Esophagus squamous epithelium (tissue), 5 donors: ENCODE data around the gene HLF. TPM values are rescaled to one million over a fixed set of nuclear protein-coding genes. Genes with fewer than 3 reads are reported as not detected.

Experiments used
- DNase-seq: peaks from one replicate; lab custom pipeline; 2025; lab: John Stamatoyannopoulos, UW
- H3K27ac ChIP-seq, 4 donors: fragments of 200-600 bp; sonication (generic); one replicate each; pipeline ENCODE4 v1.5.1; 2016 to 2019; ENCODE audit warnings: mild to moderate bottlenecking in 1 of 4
- H3K27me3 ChIP-seq, 4 donors: fragments of 200-600 bp; sonication (generic); 1 replicate in 3 of 4; 2 replicates in 1 of 4; pipeline versions ENCODE4 v1.5.1 to v1.6.0; 2017 to 2021; ENCODE audit warnings: antibody characterized with exemption in 1 of 4
- H3K36me3 ChIP-seq, 3 donors: fragments of 200-600 bp; sonication (generic); one replicate each; pipeline ENCODE4 v1.5.1; 2016 to 2019
- H3K4me1 ChIP-seq, 3 donors: fragments of 200-600 bp; sonication (generic); one replicate each; pipeline ENCODE4 v1.5.1; 2017 to 2019
- H3K4me3 ChIP-seq, 4 donors: fragments of 200-600 bp; sonication (generic); 1 replicate in 3 of 4; 2 replicates in 1 of 4; pipeline ENCODE4 v1.5.1; 2016 to 2019; ENCODE audit warnings: mild to moderate bottlenecking in 2 of 4, moderate library complexity in 1 of 4
- H3K9me3 ChIP-seq, 3 donors: fragments of 200-600 bp; sonication (generic); one replicate each; pipeline ENCODE4 v1.5.1; 2016 to 2019
- CTCF ChIP-seq, 6 experiments: fragments of 450-650 bp in 4 of 6; fragments of 200-600 bp in 2 of 6; sonication (generic) in 2 of 6; IDR thresholded peaks; one replicate each; pipeline ENCODE4 v1.5.1; 2016 to 2019; ENCODE audit warnings: antibody characterized with exemption in 6 of 6, mild to moderate bottlenecking in 4 of 6, moderate library complexity in 4 of 6
- POLR2A ChIP-seq, 4 donors: fragments of 450-650 bp; IDR thresholded peaks; one replicate each; pipeline ENCODE4 v1.6.1; 2017; ENCODE audit warnings: antibody characterized with exemption in 4 of 4, mild to moderate bottlenecking in 4 of 4, moderate library complexity in 3 of 4
- WGBS, 2 donors: methylation state at CpG; one replicate each; pipeline ENCODE4 v1.1.5; 2018; 5-methylcytosine and 5-hydroxymethylcytosine counted together
- intact Hi-C: fragments of 100-400 bp; cut with DNase I; formaldehyde crosslinking; loops from one replicate; pipeline ENCODE4 v1.15.0; 2022
- total RNA-seq, 4 donors: library from RNA; depleted of rRNA; stranded (reverse); fragments of >200 nt; gene quantifications; one replicate each; pipeline ENCODE4 v1.1.0, GENCODE V29; 2016
- donor health status: DM: yes; HTN: yes; CAD: no.

The HLF gene
- total RNA-seq, 4 donors from 2014 or later = 7.7 to 55.1 (median 22.8) TPM

DNA sequence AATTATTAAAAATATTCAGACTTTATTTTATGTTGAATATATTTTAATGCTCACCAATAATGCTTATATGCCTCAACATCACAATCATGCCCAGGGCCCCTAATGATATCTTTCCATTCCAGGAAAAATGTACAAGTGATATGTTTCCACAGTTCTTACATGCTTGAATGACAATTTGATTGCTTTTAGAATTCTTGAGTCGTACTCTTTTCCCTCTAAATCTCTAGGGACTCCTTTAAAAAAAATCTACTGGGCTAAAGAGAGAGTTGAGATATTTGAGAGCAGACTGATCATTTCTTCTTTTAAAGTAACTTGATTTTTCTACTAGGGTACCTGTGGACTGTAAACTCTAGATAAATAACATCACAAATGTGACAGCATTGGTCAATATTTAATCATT is 18.2 kb upstream of the HLF start:
- WGBS, 2 donors = 45 to 58% methylated on average over 1 of the region's 1 CpG
- H3K4me1 ChIP-seq = no peaks in the 10 kb centered on the region
- no peak overlapping the region for H3K27ac ChIP-seq
- intact Hi-C loops = no loop called here
- no peaks in the 10 kb centered on the region for H3K36me3 ChIP-seq
- H3K9me3 ChIP-seq = no peaks in the 10 kb centered on the region
- no peak overlapping the region for H3K4me3 ChIP-seq
- no peaks in the 10 kb centered on the region for H3K27me3 ChIP-seq
- no peak for DNase-seq
- TF ChIP-seq CTCF (IDR thresholded peaks at IDR 0.05) (no peak), POLR2A (IDR thresholded peaks at IDR 0.05) (no peak)

- Histone ChIP-seq H3K27me3 (no peaks in the 10 kb centered on the region), H3K4me3 (no peak overlapping the region), H3K27ac (no peak overlapping the region), H3K4me1 (no peaks in the 10 kb centered on the region), H3K9me3 (no peaks in the 10 kb centered on the region), H3K36me3 (no peaks in the 10 kb centered on the region)
- DNase-seq = no peak
- 73 to 81% methylated on average over 2 of the region's 2 CpGs for whole genome bisulfite sequencing, 2 donors
- TF ChIP-seq POLR2A (IDR thresholded peaks at IDR 0.05) (no peak), CTCF (IDR thresholded peaks at IDR 0.05) (no peak)
- intact Hi-C loops = no loop called here
Measured at GRCh38 chr17:55248077-55248476, 16.7 kb upstream of the HLF start.

DNA sequence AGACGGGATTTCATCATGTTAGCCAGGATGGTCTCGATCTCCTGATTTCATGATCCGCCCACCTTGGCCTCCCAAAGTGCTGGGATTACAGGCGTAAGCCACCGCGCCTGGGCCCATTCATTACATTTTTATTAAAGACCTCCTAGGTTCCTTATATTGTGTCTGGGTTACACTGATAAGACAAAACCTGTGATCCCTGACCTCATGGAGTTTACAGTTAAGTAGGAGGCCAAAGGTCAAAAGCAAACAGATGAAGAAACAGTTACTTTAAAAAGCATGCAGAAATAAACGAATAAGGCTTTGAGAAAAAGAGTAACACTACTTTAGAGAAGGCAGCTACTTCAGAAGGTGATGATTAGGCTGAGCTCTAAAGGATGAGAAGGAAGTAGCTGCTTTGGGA is 14.9 kb upstream of the HLF start:
- no peaks in the 10 kb centered on the region for H3K36me3 ChIP-seq
- H3K9me3 ChIP-seq = no peaks in the 10 kb centered on the region
- 93 to 95% methylated on average over 6 to 7 of the region's 7 CpGs for WGBS, 2 donors
- H3K4me3 ChIP-seq = no peak overlapping the region
- peaks cover 0 to 4% (median 0%) of the 10 kb centered on the region in 3 donors for H3K4me1 ChIP-seq
- H3K27me3 ChIP-seq = no peaks in the 10 kb centered on the region
- no peak for DNase-seq
- no peak overlapping the region for H3K27ac ChIP-seq
- intact Hi-C loops = no loop called here
- TF ChIP-seq POLR2A (IDR thresholded peaks at IDR 0.05) = no peak
- TF ChIP-seq CTCF (IDR thresholded peaks at IDR 0.05) = no peak

DNA sequence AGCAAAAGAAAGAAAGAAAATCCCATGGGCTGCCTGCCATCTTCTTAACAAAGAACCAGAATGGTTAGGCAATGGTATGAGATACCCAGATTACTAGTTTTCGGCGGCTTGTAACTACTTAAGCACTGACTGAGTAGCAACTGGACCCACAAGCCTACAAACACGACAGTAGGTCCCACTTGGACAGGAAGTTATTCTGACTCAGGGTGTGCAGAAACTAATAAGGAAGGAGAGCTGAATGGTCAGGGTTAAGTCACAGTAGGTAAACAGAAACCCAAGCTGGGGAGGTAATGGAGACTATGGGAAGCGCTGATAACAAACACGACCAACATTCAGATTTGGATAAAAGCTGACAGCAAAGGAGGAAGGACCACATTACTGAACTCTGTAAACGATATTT is 10.4 kb upstream of the HLF start:
- TF ChIP-seq CTCF (IDR thresholded peaks at IDR 0.05) (no peak), POLR2A (IDR thresholded peaks at IDR 0.05) (no peak)
- intact Hi-C loops = no loop called here
- Histone ChIP-seq H3K9me3 (no peaks in the 10 kb centered on the region), H3K4me1 (peaks cover 0 to 27% (median 2%) of the 10 kb centered on the region in 3 donors), H3K4me3 (no peak overlapping the region), H3K27ac (peak overlapping the region in 2 of 4 donors; percentile 30 to 74), H3K36me3 (no peaks in the 10 kb centered on the region), H3K27me3 (no peaks in the 10 kb centered on the region)
- 53 to 64% methylated on average over 6 of the region's 6 CpGs for WGBS, 2 donors
- DNase-seq = no peak

- intact Hi-C loops = no loop called here
Measured at GRCh38 chr17:55258578-55259135, 6.1 kb upstream of the HLF start.

More at GRCh38 chr17:55258578-55259135, 6.1 kb upstream of the HLF start:
- DNase-seq = no peak
- Histone ChIP-seq H3K36me3 (no peaks in the 10 kb centered on the region), H3K4me1 (peaks cover 0 to 45% (median 6%) of the 10 kb centered on the region in 3 donors), H3K9me3 (no peaks in the 10 kb centered on the region), H3K4me3 (no peak overlapping the region), H3K27ac (peak overlapping the region in 3 of 4 donors; percentile 60 to 81 (median 73)), H3K27me3 (peaks cover 0 to 1% (median 0%) of the 10 kb centered on the region in 4 donors)
- WGBS, 2 donors = 85 to 86% methylated on average over 3 of the region's 3 CpGs
- TF ChIP-seq POLR2A (IDR thresholded peaks at IDR 0.05) = no peak
- no peak for TF ChIP-seq CTCF (IDR thresholded peaks at IDR 0.05)
